IPS-18a (cell line): ENCODE results near the gene NDOR1.
A peak's percentile ranks its signal among the peaks of the same experiment; 100 is the strongest.

Experiments used
- H3K27ac ChIP-seq: one replicate; pipeline ENCODE4 v1.5.1; 2013; ENCODE audit warnings: low read length
- H3K27me3 ChIP-seq: one replicate; pipeline ENCODE4 v1.6.1; 2013; ENCODE audit warnings: mild to moderate bottlenecking, low read length; ENCODE audit not compliant: control insufficient read depth, insufficient read depth
- H3K36me3 ChIP-seq: one replicate; pipeline ENCODE4 v1.6.1; 2013; ENCODE audit warnings: low read depth, low read length; ENCODE audit not compliant: control insufficient read depth
- H3K4me1 ChIP-seq: one replicate; pipeline ENCODE4 v1.6.1; 2013; ENCODE audit warnings: low read depth, low read length; ENCODE audit not compliant: control insufficient read depth
- H3K4me3 ChIP-seq: one replicate; pipeline ENCODE4 v1.5.1; 2013; ENCODE audit warnings: low read length
- H3K9ac ChIP-seq: one replicate; pipeline ENCODE4 v1.6.1; 2013; ENCODE audit warnings: mild to moderate bottlenecking, low read length, moderate library complexity
- H3K9me3 ChIP-seq: one replicate; pipeline ENCODE4 v1.6.1; 2013; ENCODE audit warnings: low read depth, low read length; ENCODE audit not compliant: control insufficient read depth

NDOR1 gene

GRCh38 chr9:137162505-137163364 lies 42.8 kb upstream of the NDOR1 start:
- peaks cover 99% of the 10 kb centered on the region for H3K27me3 ChIP-seq
- peak overlapping the region; percentile 43 for H3K4me3 ChIP-seq

GRCh38 chr9:137163365-137163715 lies 42.2 kb upstream of the NDOR1 start:
- H3K4me3 ChIP-seq: peak overlapping the region; percentile 43
- H3K27me3 ChIP-seq: peaks cover 99% of the 10 kb centered on the region
- no peaks in the 10 kb centered on the region for H3K36me3 ChIP-seq
- H3K9ac ChIP-seq: no peak overlapping the region
- no peaks in the 10 kb centered on the region for H3K9me3 ChIP-seq
- H3K27ac ChIP-seq: no peak overlapping the region
- H3K4me1 ChIP-seq: no peaks in the 10 kb centered on the region

More at GRCh38 chr9:137162505-137163364, 42.8 kb upstream of the NDOR1 start:
- H3K9me3 ChIP-seq: no peaks in the 10 kb centered on the region
- H3K27ac ChIP-seq: no peak overlapping the region
- H3K9ac ChIP-seq: no peak overlapping the region
- no peaks in the 10 kb centered on the region for H3K36me3 ChIP-seq
- H3K4me1 ChIP-seq: no peaks in the 10 kb centered on the region

GRCh38 chr9:137163805-137164204 lies 41.7 kb upstream of the NDOR1 start:
- Histone ChIP-seq H3K36me3 (no peaks in the 10 kb centered on the region), H3K27me3 (peaks cover 99% of the 10 kb centered on the region), H3K4me3 (no peak overlapping the region), H3K9ac (no peak overlapping the region), H3K4me1 (no peaks in the 10 kb centered on the region), H3K9me3 (no peaks in the 10 kb centered on the region), H3K27ac (no peak overlapping the region)

- Histone ChIP-seq H3K9ac (no peak overlapping the region), H3K9me3 (no peaks in the 10 kb centered on the region), H3K36me3 (no peaks in the 10 kb centered on the region), H3K27ac (no peak overlapping the region), H3K4me1 (no peaks in the 10 kb centered on the region), H3K4me3 (no peak overlapping the region), H3K27me3 (peaks cover 99% of the 10 kb centered on the region)
Measured at GRCh38 chr9:137164370-137165249, 40.9 kb upstream of the NDOR1 start.

- Histone ChIP-seq H3K4me3 (no peak overlapping the region), H3K27ac (no peak overlapping the region), H3K4me1 (no peaks in the 10 kb centered on the region), H3K36me3 (no peaks in the 10 kb centered on the region), H3K9me3 (no peaks in the 10 kb centered on the region), H3K9ac (no peak overlapping the region), H3K27me3 (peaks cover 99% of the 10 kb centered on the region)
Measured at GRCh38 chr9:137165250-137165836, 40.2 kb upstream of the NDOR1 start.

GRCh38 chr9:137166380-137167229 lies 38.9 kb upstream of the NDOR1 start:
- Histone ChIP-seq H3K4me3 (no peak overlapping the region), H3K9me3 (no peaks in the 10 kb centered on the region), H3K4me1 (no peaks in the 10 kb centered on the region), H3K27me3 (peaks cover 100% of the 10 kb centered on the region), H3K27ac (no peak overlapping the region), H3K36me3 (no peaks in the 10 kb centered on the region), H3K9ac (no peak overlapping the region)

- H3K9ac ChIP-seq: no peak overlapping the region
- H3K27ac ChIP-seq: no peak overlapping the region
- no peaks in the 10 kb centered on the region for H3K36me3 ChIP-seq
- H3K9me3 ChIP-seq: no peaks in the 10 kb centered on the region
- H3K4me1 ChIP-seq: no peaks in the 10 kb centered on the region
- peaks cover 100% of the 10 kb centered on the region for H3K27me3 ChIP-seq
- H3K4me3 ChIP-seq: no peak overlapping the region
Measured at GRCh38 chr9:137167277-137167746, 38.2 kb upstream of the NDOR1 start.

- no peaks in the 10 kb centered on the region for H3K4me1 ChIP-seq
- H3K27ac ChIP-seq: no peak overlapping the region
- H3K36me3 ChIP-seq: no peaks in the 10 kb centered on the region
- H3K27me3 ChIP-seq: peaks cover 99% of the 10 kb centered on the region
- no peaks in the 10 kb centered on the region for H3K9me3 ChIP-seq
- H3K9ac ChIP-seq: no peak overlapping the region
- no peak overlapping the region for H3K4me3 ChIP-seq
Measured at GRCh38 chr9:137167747-137168572, 37.5 kb upstream of the NDOR1 start.

- Histone ChIP-seq H3K4me3 (peak overlapping the region; percentile 47), H3K36me3 (no peaks in the 10 kb centered on the region), H3K27me3 (peaks cover 99% of the 10 kb centered on the region), H3K9me3 (no peaks in the 10 kb centered on the region), H3K9ac (no peak overlapping the region), H3K4me1 (no peaks in the 10 kb centered on the region), H3K27ac (no peak overlapping the region)
Measured at GRCh38 chr9:137168573-137168903, 37.0 kb upstream of the NDOR1 start.
